CD4-positive, alpha-beta T cell (primary cell): ENCODE results near the gene HDAC10. TPM values are rescaled to one million over a fixed set of nuclear protein-coding genes. Genes with fewer than 3 reads are reported as not detected.

Experiments used
- ATAC-seq: fragments of 200-7000 bp; cut with Tn5 transposase; one replicate; pipeline ENCODE4 v1.10.0; 2022; ENCODE audit warnings: mild to moderate bottlenecking; ENCODE audit not compliant: poor library complexity
- CTCF ChIA-PET: fragments of 350-600 bp; sonication (Branson Sonifier 250); formaldehyde crosslinking; loops from one replicate; lab custom pipeline; 2021; ENCODE audit warnings: antibody characterized with exemption, inconsistent platforms; lab: Charles Lee
- POLR2A ChIA-PET: fragments of 350-600 bp; sonication (Branson Sonifier 250); formaldehyde crosslinking; loops from one replicate; lab custom pipeline; 2021; ENCODE audit warnings: antibody characterized with exemption, inconsistent platforms; lab: Charles Lee
- DNase-seq, 14 experiments: peaks; one replicate each; pipeline ENCODE4 v3.0.0-alpha.2; 2013 to 2020; ENCODE audit warnings: mixed read lengths in 2 of 14
- H3K27ac ChIP-seq, 2 donors: one replicate each; pipeline versions ENCODE4 v1.5.1 to v1.7.0; 2013; ENCODE audit warnings: low read length in 2 of 2, low read depth in 1 of 2, mild to moderate bottlenecking in 1 of 2
- H3K27me3 ChIP-seq, 2 experiments: 1 replicate in 1 of 2; 2 replicates in 1 of 2; pipeline versions ENCODE4 v1.6.1 to v1.7.0; 2013; ENCODE audit warnings: low read length in 2 of 2, control low read depth in 1 of 2, mild to moderate bottlenecking in 1 of 2, moderate library complexity in 1 of 2; ENCODE audit not compliant: insufficient read depth in 2 of 2, control insufficient read depth in 1 of 2
- H3K36me3 ChIP-seq: one replicate; pipeline ENCODE4 v1.6.1; 2013; ENCODE audit warnings: low read length, control low read depth; ENCODE audit not compliant: insufficient read depth
- H3K4me1 ChIP-seq: one replicate; pipeline ENCODE4 v1.6.1; 2013; ENCODE audit warnings: low read length, control low read depth; ENCODE audit not compliant: insufficient read depth
- H3K4me3 ChIP-seq: one replicate; pipeline ENCODE4 v1.5.1; 2013; ENCODE audit warnings: mild to moderate bottlenecking, low read length, moderate library complexity
- H3K9me3 ChIP-seq, 2 experiments: 1 replicate in 1 of 2; 2 replicates in 1 of 2; pipeline versions ENCODE4 v1.6.1 to v1.7.0; 2013; ENCODE audit warnings: low read length in 2 of 2, mild to moderate bottlenecking in 2 of 2, control low read depth in 1 of 2, moderate library complexity in 1 of 2; ENCODE audit not compliant: control insufficient read depth in 1 of 2, insufficient read depth in 1 of 2
- H3K27ac Mint-ChIP-seq: one replicate; pipeline ENCODE4 v1.8.0; 2020; ENCODE audit warnings: mixed read lengths
- H3K27me3 Mint-ChIP-seq: one replicate; pipeline ENCODE4 v1.8.0; 2021; ENCODE audit warnings: mixed read lengths
- H3K36me3 Mint-ChIP-seq: one replicate; pipeline ENCODE4 v1.8.0; 2021; ENCODE audit warnings: low read depth, mixed read lengths
- H3K4me1 Mint-ChIP-seq: one replicate; pipeline ENCODE4 v1.8.0; 2021; ENCODE audit warnings: low read depth, mixed read lengths
- H3K4me3 Mint-ChIP-seq: one replicate; pipeline ENCODE4 v1.8.0; 2020; ENCODE audit warnings: mild to moderate bottlenecking, mixed read lengths
- H3K9me3 Mint-ChIP-seq: one replicate; pipeline ENCODE4 v1.8.0; 2020; ENCODE audit warnings: mixed read lengths
- CTCF ChIP-seq: fragments of 200-600 bp; IDR thresholded peaks from one replicate; pipeline ENCODE4 v1.8.0; 2022; ENCODE audit warnings: antibody characterized with exemption, mild to moderate bottlenecking
- intact Hi-C, 2 experiments: fragments of 100-400 bp; cut with DNase I in 1 of 2; cut with micrococcal nuclease in 1 of 2; formaldehyde crosslinking; loops; one replicate each; pipeline versions ENCODE4 v1.15.1 to v1.9.0; 2023 to 2025; cut with DNase I, micrococcal nuclease
- total RNA-seq, 174 experiments: library from RNA in 2 of 174; stranded (reverse) in 2 of 174; gene quantifications; one replicate each; pipeline ENCODE4 v1.2.3 and lab custom pipeline; 2021 to 2026

HDAC10 gene
- total RNA-seq, 2 experiments from 2014 or later = 87.3 to 88.7 TPM

- POLR2A ChIA-PET = no interaction called here
- intact Hi-C loops = loop anchor here (5.0 to 10.0 kb wide), 2 partner anchors 48 to 336 kb away; partner anchors contain the start of gene DENND6B (in 1 of the 2)
- no peak for ATAC-seq
These were observed 28.0 kb upstream of the HDAC10 start for GRCh38 chr22:50278956-50279619.

DNA sequence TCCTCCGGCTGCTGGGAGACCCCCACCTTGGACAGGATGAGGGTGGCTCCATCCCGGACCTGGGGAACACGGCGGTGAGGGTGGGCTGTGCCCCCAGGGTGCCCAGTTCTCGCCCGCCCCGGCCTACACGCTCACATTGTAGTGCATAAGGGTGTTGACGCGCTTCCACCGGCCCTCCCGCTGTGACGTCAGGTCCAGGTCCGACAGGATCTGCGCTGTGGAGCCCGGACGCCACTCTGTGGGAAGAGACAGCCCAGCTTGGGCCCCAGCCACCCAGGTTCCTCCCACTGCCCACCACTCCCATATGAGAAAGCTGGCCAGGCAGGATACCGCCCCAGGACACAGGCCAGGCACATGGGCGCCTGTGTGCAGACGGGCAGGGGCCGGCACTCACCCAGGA is 27.4 kb upstream of the HDAC10 start:
- ChIA-PET POLR2A (no interaction called here), CTCF (interaction anchor here (1.5 kb wide), 1 partner anchor 64 kb away, joined by 3 read pairs; no protein-coding TSS in a partner anchor)
- TF ChIP-seq CTCF = no peak
- H3K27me3 ChIP-seq = no peaks in the 10 kb centered on the region
- no peak overlapping the region for H3K4me3 ChIP-seq
- no peaks in the 10 kb centered on the region for H3K9me3 Mint-ChIP-seq
- H3K36me3 ChIP-seq = no peaks in the 10 kb centered on the region
- H3K27me3 Mint-ChIP-seq = no peaks in the 10 kb centered on the region
- peaks cover 4% of the 10 kb centered on the region for H3K4me1 ChIP-seq
- intact Hi-C loops = loop anchor here (5.0 to 10.0 kb wide), 2 partner anchors 49 to 336 kb away; partner anchors contain the start of gene DENND6B (in 1 of the 2)
- H3K4me1 Mint-ChIP-seq = peaks cover 7% of the 10 kb centered on the region
- DNase-seq (no peak), ATAC-seq (no peak)
- H3K9me3 ChIP-seq = peaks cover 0 to 15% of the 10 kb centered on the region in 2 experiments
- no peak overlapping the region for H3K4me3 Mint-ChIP-seq
- H3K27ac Mint-ChIP-seq = no peak overlapping the region
- H3K36me3 Mint-ChIP-seq = no peaks in the 10 kb centered on the region
- no peak overlapping the region for H3K27ac ChIP-seq

More at GRCh38 chr22:50278956-50279619, 28.0 kb upstream of the HDAC10 start:
- peaks cover 3% of the 10 kb centered on the region for H3K4me1 ChIP-seq
- Mint-ChIP-seq H3K4me1 (peaks cover 2% of the 10 kb centered on the region), H3K9me3 (no peaks in the 10 kb centered on the region), H3K36me3 (no peaks in the 10 kb centered on the region), H3K27me3 (no peaks in the 10 kb centered on the region), H3K27ac (no peak overlapping the region), H3K4me3 (no peak overlapping the region)
- H3K27ac ChIP-seq = no peak overlapping the region
- CTCF ChIA-PET = interaction anchor here (1.5 kb wide), 1 partner anchor 63 kb away, joined by 3 read pairs; no protein-coding TSS in a partner anchor
- H3K4me3 ChIP-seq = no peak overlapping the region
- DNase-seq = no peak
- TF ChIP-seq CTCF = no peak
- peaks cover 0 to 15% of the 10 kb centered on the region in 2 experiments for H3K9me3 ChIP-seq
- no peaks in the 10 kb centered on the region for H3K36me3 ChIP-seq
- H3K27me3 ChIP-seq = no peaks in the 10 kb centered on the region

- no peaks in the 10 kb centered on the region for H3K27me3 Mint-ChIP-seq
- no peak for DNase-seq
- peaks cover 7% of the 10 kb centered on the region for H3K4me1 Mint-ChIP-seq
- POLR2A ChIA-PET = no interaction called here
- ATAC-seq = no peak
- no peaks in the 10 kb centered on the region for H3K9me3 Mint-ChIP-seq
- peaks cover 4% of the 10 kb centered on the region for H3K4me1 ChIP-seq
- H3K27ac ChIP-seq = no peak overlapping the region
- CTCF ChIA-PET = no interaction called here
- peaks cover 0 to 15% of the 10 kb centered on the region in 2 experiments for H3K9me3 ChIP-seq
- intact Hi-C loops = loop anchor here (5.0 to 10.0 kb wide), 2 partner anchors 50 to 337 kb away; partner anchors contain the start of gene DENND6B (in 1 of the 2)
- no peak for TF ChIP-seq CTCF
- H3K27me3 ChIP-seq = no peaks in the 10 kb centered on the region
- H3K4me3 ChIP-seq = no peak overlapping the region
- no peaks in the 10 kb centered on the region for H3K36me3 Mint-ChIP-seq
- no peak overlapping the region for H3K4me3 Mint-ChIP-seq
- no peak overlapping the region for H3K27ac Mint-ChIP-seq
- no peaks in the 10 kb centered on the region for H3K36me3 ChIP-seq
These were observed 26.7 kb upstream of the HDAC10 start for GRCh38 chr22:50277761-50278160.
